HL-60 (cell line): Measurements from ENCODE around the gene BCL2.
A peak's percentile ranks its signal among the peaks of the same experiment; 100 is the strongest.

ENCODE experiments used
- DNase-seq, 2 experiments: peaks; one replicate each; pipeline ENCODE4 v3.0.0-alpha.2; 2010 to 2020; ENCODE audit warnings: low read depth in 1 of 2, low spot score in 1 of 2
- H3K27ac ChIP-seq: fragments of 250-450 bp; sonication (Bioruptor Pico); replicated peaks from 2 replicates; pipeline ENCODE4 v1.5.1; 2020; ENCODE audit warnings: mild to moderate bottlenecking, moderate library complexity
- H3K27me3 ChIP-seq: fragments of 250-450 bp; sonication (Bioruptor Pico); 2 replicates; pipeline ENCODE4 v1.5.1; 2021; ENCODE audit warnings: mild to moderate bottlenecking, moderate library complexity; ENCODE audit not compliant: insufficient read depth, poor library complexity, severe bottlenecking
- H3K4me3 ChIP-seq: replicated peaks from 2 replicates; pipeline ENCODE4 v1.5.1; 2011; ENCODE audit warnings: mild to moderate bottlenecking, control low read depth, low read length; ENCODE audit not compliant: insufficient read depth
- CTCF ChIP-seq: IDR thresholded peaks from one replicate; pipeline ENCODE4 v1.5.1; 2011; ENCODE audit warnings: low read length, control low read depth, inconsistent platforms; ENCODE audit not compliant: insufficient read depth
- GABPA ChIP-seq: IDR thresholded peaks from 2 replicates; pipeline ENCODE4 v1.6.1; 2012; ENCODE audit warnings: low read depth
- POLR2AphosphoS5 ChIP-seq: IDR thresholded peaks from 2 replicates; pipeline ENCODE4 v1.6.1; 2012; ENCODE audit warnings: low read depth
- REST ChIP-seq: IDR thresholded peaks from 2 replicates; pipeline ENCODE4 v1.6.1; 2012; ENCODE audit warnings: low read depth; ENCODE audit not compliant: insufficient replicate concordance
- SPI1 ChIP-seq: IDR thresholded peaks from 2 replicates; pipeline ENCODE4 v1.6.1; 2012; ENCODE audit warnings: low read depth, mild to moderate bottlenecking, borderline replicate concordance

Gene BCL2

GRCh38 chr18:63247506-63247905, 72.1 kb downstream of the BCL2 start:
- TF ChIP-seq SPI1: no peak
- no peak overlapping the region for H3K27ac ChIP-seq
- no peak for DNase-seq
- no peak overlapping the region for H3K4me3 ChIP-seq
- H3K27me3 ChIP-seq: no peaks in the 10 kb centered on the region

GRCh38 chr18:63245600-63245999, 74.0 kb downstream of the BCL2 start:
- peak in 1 of 2 experiments; percentile 28 for DNase-seq
- TF ChIP-seq CTCF: no peak
- no peak for TF ChIP-seq POLR2AphosphoS5
- no peak for TF ChIP-seq REST
- no peak for TF ChIP-seq SPI1
- no peak for TF ChIP-seq GABPA
- H3K4me3 ChIP-seq: no peak overlapping the region
- no peak overlapping the region for H3K27ac ChIP-seq
- H3K27me3 ChIP-seq: no peaks in the 10 kb centered on the region

- Histone ChIP-seq H3K27me3 (no peaks in the 10 kb centered on the region), H3K27ac (no peak overlapping the region), H3K4me3 (no peak overlapping the region)
- DNase-seq: no peak
- TF ChIP-seq GABPA: no peak
- TF ChIP-seq REST: no peak
- no peak for TF ChIP-seq POLR2AphosphoS5
- no peak for TF ChIP-seq CTCF
- no peak for TF ChIP-seq SPI1
These were observed 75.0 kb downstream of the BCL2 start for GRCh38 chr18:63244607-63245006.

- TF ChIP-seq CTCF (no peak), POLR2AphosphoS5 (no peak), REST (no peak), SPI1 (no peak), GABPA (no peak)
- DNase-seq: no peak
- Histone ChIP-seq H3K4me3 (no peak overlapping the region), H3K27ac (no peak overlapping the region), H3K27me3 (no peaks in the 10 kb centered on the region)
These were observed 77.8 kb downstream of the BCL2 start for GRCh38 chr18:63241760-63242159.
